Kidney epithelial cell (primary cell): ENCODE data around the gene SFRP5. TPM values are rescaled to one million over a fixed set of nuclear protein-coding genes. Genes with fewer than 3 reads are reported as not detected.

Experiments used
- DNase-seq: peaks from one replicate; pipeline ENCODE4 v3.0.0-alpha.2; 2010; ENCODE audit warnings: low read depth
- H3K27me3 ChIP-seq: 2 replicates; pipeline ENCODE4 v1.6.0; 2011; ENCODE audit warnings: low read length; ENCODE audit not compliant: control insufficient read depth, insufficient read depth
- H3K36me3 ChIP-seq: 2 replicates; pipeline ENCODE4 v1.5.1; 2011; ENCODE audit warnings: low read length; ENCODE audit not compliant: control insufficient read depth, insufficient read depth
- H3K4me3 ChIP-seq: 2 replicates; pipeline ENCODE4 v1.5.1; 2011; ENCODE audit warnings: low read depth, mild to moderate bottlenecking, control low read depth, low read length
- CTCF ChIP-seq: IDR thresholded peaks from 2 replicates; pipeline ENCODE4 v1.5.1; 2011; ENCODE audit warnings: mild to moderate bottlenecking, moderate library complexity, low read length, control low read depth, inconsistent platforms; ENCODE audit not compliant: insufficient read depth, poor library complexity, severe bottlenecking
- total RNA-seq: library from RNA; depleted of rRNA; stranded (reverse); fragments of >200 nt; gene quantifications from 2 replicates; pipeline ENCODE4 v1.2.3, GENCODE V29; 2015

SFRP5 gene
- total RNA-seq, 1 donor from 2014 or later = not detected

DNA sequence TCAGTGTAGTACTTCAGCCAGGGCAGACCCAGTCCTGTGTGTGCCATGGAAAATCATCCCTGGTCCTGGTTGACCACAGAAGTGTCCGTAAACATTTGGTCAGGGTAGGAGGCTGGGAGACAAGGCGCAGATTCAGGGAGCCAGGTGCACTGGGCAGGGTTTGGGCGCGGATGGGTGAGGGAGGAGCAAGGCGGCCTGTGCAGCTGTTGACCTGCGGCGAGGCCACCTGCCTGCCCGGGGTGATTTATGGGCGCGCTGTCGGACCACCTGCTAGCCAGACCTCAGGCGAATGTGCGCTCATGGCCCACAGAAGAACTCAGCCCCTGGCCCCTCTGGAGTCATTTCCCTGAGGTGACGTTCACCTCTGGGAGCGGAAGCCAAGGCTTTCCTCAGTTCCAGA lies 6.6 kb downstream of the SFRP5 start:
- DNase-seq = no peak
- H3K36me3 ChIP-seq = no peaks in the 10 kb centered on the region
- peaks cover 9% of the 10 kb centered on the region for H3K27me3 ChIP-seq
- no peak for TF ChIP-seq CTCF
- H3K4me3 ChIP-seq = no peak overlapping the region

DNA sequence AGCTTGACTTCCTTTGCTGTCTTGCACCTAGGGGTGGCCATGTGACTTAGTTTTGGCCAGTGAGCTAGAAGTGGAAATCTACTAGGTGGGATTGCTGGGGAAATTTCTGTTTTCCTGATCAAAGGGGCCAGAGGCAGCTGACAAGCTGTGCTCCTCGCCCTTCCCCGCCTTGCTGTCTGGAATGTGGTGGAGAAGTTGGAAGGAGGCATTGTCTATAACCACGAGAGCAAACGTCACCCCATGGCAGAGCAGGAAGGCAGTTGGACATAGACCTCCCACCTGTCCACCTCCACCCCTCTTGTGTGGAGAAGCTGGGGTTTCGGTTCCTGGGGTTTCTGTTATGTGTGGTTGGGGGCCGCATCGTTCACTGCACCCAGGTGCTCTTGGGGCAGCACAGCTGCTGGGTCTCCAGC lies 7.3 kb downstream of the SFRP5 start:
- H3K27me3 ChIP-seq = peaks cover 4% of the 10 kb centered on the region
- TF ChIP-seq CTCF = no peak
- no peaks in the 10 kb centered on the region for H3K36me3 ChIP-seq
- DNase-seq = no peak
- no peak overlapping the region for H3K4me3 ChIP-seq

GRCh38 chr10:97763947-97764346 lies 7.9 kb downstream of the SFRP5 start:
- H3K27me3 ChIP-seq = no peaks in the 10 kb centered on the region
- TF ChIP-seq CTCF = no peak
- no peaks in the 10 kb centered on the region for H3K36me3 ChIP-seq
- no peak for DNase-seq
- no peak overlapping the region for H3K4me3 ChIP-seq

DNA sequence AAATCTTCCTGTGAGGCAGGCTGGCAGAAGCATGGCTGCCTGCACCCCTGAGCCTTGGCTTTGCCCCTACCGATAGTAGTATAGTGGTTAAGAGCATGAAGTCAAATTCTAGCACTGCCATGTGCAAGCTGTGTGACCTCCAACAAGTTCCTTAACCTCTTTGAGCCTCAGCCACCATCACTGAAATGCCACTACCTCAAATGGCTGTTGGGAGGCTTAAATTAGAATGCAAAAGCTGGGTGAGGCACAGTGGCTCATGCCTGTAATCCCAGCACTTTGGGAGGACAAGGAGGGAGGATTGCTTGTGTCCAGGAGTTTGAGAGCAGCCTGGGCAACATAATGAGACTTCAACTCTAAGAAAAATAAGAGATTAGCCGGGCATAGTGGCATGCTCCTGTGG lies 8.4 kb downstream of the SFRP5 start:
- no peak for TF ChIP-seq CTCF
- H3K36me3 ChIP-seq = no peaks in the 10 kb centered on the region
- H3K4me3 ChIP-seq = no peak overlapping the region
- no peak for DNase-seq
- H3K27me3 ChIP-seq = no peaks in the 10 kb centered on the region

DNA sequence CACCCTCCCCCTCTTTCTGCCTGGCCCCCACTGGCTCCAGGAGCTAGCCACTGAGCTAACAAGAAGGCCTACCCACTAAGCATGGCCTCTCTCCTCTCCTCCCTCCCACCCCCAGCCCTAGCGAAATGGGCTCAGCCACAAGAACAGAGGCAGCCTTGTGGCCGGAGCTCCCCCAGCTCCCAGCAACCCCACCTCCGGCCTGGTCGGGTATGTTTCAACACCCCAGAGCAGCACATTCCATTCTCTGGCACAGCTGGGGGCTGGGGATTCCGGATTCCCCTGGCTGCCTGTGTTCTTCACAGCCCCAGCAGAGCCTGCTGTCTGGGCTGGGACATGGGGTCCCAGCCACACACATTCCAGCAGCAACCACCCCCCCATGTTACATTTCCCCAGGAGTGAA lies 9.0 kb downstream of the SFRP5 start:
- H3K36me3 ChIP-seq = no peaks in the 10 kb centered on the region
- no peak for TF ChIP-seq CTCF
- H3K27me3 ChIP-seq = no peaks in the 10 kb centered on the region
- H3K4me3 ChIP-seq = no peak overlapping the region
- DNase-seq = no peak

DNA sequence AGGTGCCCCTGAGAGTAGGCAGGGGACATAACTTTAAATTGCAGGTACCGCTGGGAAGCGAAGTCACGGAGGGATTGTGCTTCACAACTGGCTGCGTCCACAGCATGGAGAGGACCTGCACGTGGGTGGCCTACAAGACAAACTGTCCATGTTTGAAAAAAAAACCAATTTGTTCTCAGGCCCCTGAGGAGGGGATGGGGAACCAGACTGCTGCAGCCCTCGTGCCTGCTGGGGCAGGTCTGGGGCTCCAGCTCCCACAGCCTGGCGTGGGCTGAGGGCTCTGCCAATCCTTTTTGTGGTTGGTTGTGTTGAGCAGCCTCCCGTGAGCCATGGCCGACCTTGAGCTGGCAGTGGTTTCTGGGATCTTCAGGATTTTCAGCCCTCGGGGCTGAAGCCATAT lies 9.7 kb downstream of the SFRP5 start:
- TF ChIP-seq CTCF = no peak
- Histone ChIP-seq H3K4me3 (no peak overlapping the region), H3K27me3 (no peaks in the 10 kb centered on the region), H3K36me3 (no peaks in the 10 kb centered on the region)
- DNase-seq = no peak
